ENCODE data around the gene CKAP2.
"Not testable (repeated sequence)": the region's sequence is repeated elsewhere in the genome, so short reads cannot be mapped to it uniquely, and the experiment has no call there.

CKAP2 gene

GRCh38 chr13:52454820-52455676, at the start of gene CKAP2:
Gene CKAP2, plus strand, starts transcription at chr13:52455478. Its CDS starts 79 bp downstream, at chr13:52455557.
- peak; percentile 87 for DNase-seq (ENCODE audit: low read depth)

GRCh38 chr13:52405767-52406494, 49.3 kb upstream of the CKAP2 start, which contains the start of gene THSD1:
Gene THSD1, minus strand, starts transcription at chr13:52406172. Its CDS starts 3,572 bp downstream, at chr13:52402600.
- DNase-seq (ENCODE audit: low read depth): no peak

- no peak for DNase-seq (ENCODE audit: low read depth)
Measured at GRCh38 chr13:52406629-52407028, 48.6 kb upstream of the CKAP2 start.

GRCh38 chr13:52407436-52407835, 47.8 kb upstream of the CKAP2 start:
- not testable (repeated sequence) for DNase-seq (ENCODE audit: low read depth)

GRCh38 chr13:52408071-52408658, 47.1 kb upstream of the CKAP2 start:
- DNase-seq (ENCODE audit: low read depth): not testable (repeated sequence)

- no peak for DNase-seq (ENCODE audit: low read depth)
Measured at GRCh38 chr13:52411629-52412028, 43.6 kb upstream of the CKAP2 start.

- no peak for DNase-seq (ENCODE audit: low read depth)
Measured at GRCh38 chr13:52412128-52412527, 43.1 kb upstream of the CKAP2 start.

GRCh38 chr13:52414051-52414450, 41.2 kb upstream of the CKAP2 start:
- DNase-seq (ENCODE audit: low read depth): no peak

- DNase-seq (ENCODE audit: low read depth): no peak
Measured at GRCh38 chr13:52414963-52415362, 40.3 kb upstream of the CKAP2 start.

GRCh38 chr13:52419080-52419479, 36.2 kb upstream of the CKAP2 start:
- no peak for DNase-seq (ENCODE audit: low read depth)

GRCh38 chr13:52421216-52421615, 34.1 kb upstream of the CKAP2 start:
- DNase-seq (ENCODE audit: low read depth): no peak

- DNase-seq (ENCODE audit: low read depth): no peak
Measured at GRCh38 chr13:52428295-52428694, 27.0 kb upstream of the CKAP2 start.

GRCh38 chr13:52432456-52432855, 22.8 kb upstream of the CKAP2 start:
- no peak for DNase-seq (ENCODE audit: low read depth)

- no peak for DNase-seq (ENCODE audit: low read depth)
Measured at GRCh38 chr13:52446265-52446664, 9.0 kb upstream of the CKAP2 start.

- no peak for DNase-seq (ENCODE audit: low read depth)
Measured at GRCh38 chr13:52447354-52447753, 7.9 kb upstream of the CKAP2 start.

GRCh38 chr13:52447815-52448552, 7.3 kb upstream of the CKAP2 start:
- no peak for DNase-seq (ENCODE audit: low read depth)

- DNase-seq (ENCODE audit: low read depth): no peak
Measured at GRCh38 chr13:52449331-52450011, 5.8 kb upstream of the CKAP2 start.

GRCh38 chr13:52450012-52450792, 5.1 kb upstream of the CKAP2 start, which contains the start of gene VPS36:
Gene VPS36, minus strand, starts transcription at chr13:52450634. Its CDS starts 40 bp downstream, at chr13:52450594.
- peak; percentile 94 for DNase-seq (ENCODE audit: low read depth)

GRCh38 chr13:52450793-52451116, 4.5 kb upstream of the CKAP2 start:
- no peak for DNase-seq (ENCODE audit: low read depth)

- DNase-seq (ENCODE audit: low read depth): no peak
Measured at GRCh38 chr13:52451135-52451804, 4.0 kb upstream of the CKAP2 start.
